HepG2 (cell line): ENCODE data around the gene SLC29A2. TPM values are rescaled to one million over a fixed set of nuclear protein-coding genes. Genes with fewer than 3 reads are reported as not detected.
A peak's percentile ranks its signal among the peaks of the same experiment; 100 is the strongest.

Source experiments
- AHR ChIP-seq: IDR thresholded peaks from 2 replicates; pipeline ENCODE4 v1.6.1; 2018; ENCODE audit warnings: missing genetic modification reagents, missing compliant biosample characterization
- ATF7 ChIP-seq, 2 experiments: fragments of 450-650 bp in 1 of 2; sonication (generic) in 1 of 2; formaldehyde crosslinking in 1 of 2; IDR thresholded peaks; 2 replicates each; pipeline versions ENCODE4 v1.4.0 to v1.6.1; 2016 to 2020; ENCODE audit warnings: antibody characterized with exemption in 1 of 2, mild to moderate bottlenecking in 1 of 2, missing genetic modification reagents in 1 of 2
- BRD4 ChIP-seq: sonication (generic); formaldehyde crosslinking; IDR thresholded peaks from 2 replicates; pipeline ENCODE4 v1.4.0; 2020; ENCODE audit warnings: missing genetic modification reagents
- GATAD1 ChIP-seq: IDR thresholded peaks from 2 replicates; pipeline ENCODE4 v1.6.1; 2016; ENCODE audit warnings: missing genetic modification reagents, missing compliant biosample characterization
- MAFF ChIP-seq: IDR thresholded peaks from 2 replicates; pipeline ENCODE4 v1.6.1; 2011; ENCODE audit warnings: low read depth, low read length, improper control_type of control experiment
- MBD4 ChIP-seq: IDR thresholded peaks from 2 replicates; pipeline ENCODE4 v1.6.1; 2012; ENCODE audit warnings: low read length, inconsistent platforms, borderline replicate concordance
- MED13 ChIP-seq: sonication (generic); formaldehyde crosslinking; IDR thresholded peaks from 2 replicates; pipeline ENCODE4 v1.5.0; 2020; ENCODE audit warnings: missing genetic modification reagents
- MED8 ChIP-seq: sonication (generic); formaldehyde crosslinking; IDR thresholded peaks from 2 replicates; pipeline ENCODE4 v1.8.1; 2023; ENCODE audit warnings: mild to moderate bottlenecking, missing genetic modification reagents; ENCODE audit not compliant: insufficient replicate concordance
- MTF2 ChIP-seq: sonication (generic); formaldehyde crosslinking; IDR thresholded peaks from 2 replicates; pipeline ENCODE4 v1.5.0; 2020; ENCODE audit warnings: missing genetic modification reagents, borderline replicate concordance
- MYC ChIP-seq: sonication (generic); formaldehyde crosslinking; IDR thresholded peaks from 2 replicates; pipeline ENCODE4 v1.9.0; 2021; ENCODE audit warnings: missing genetic modification reagents, borderline replicate concordance
- NCOA2 ChIP-seq: sonication (generic); formaldehyde crosslinking; IDR thresholded peaks from 2 replicates; pipeline ENCODE4 v1.8.0; 2022; ENCODE audit warnings: inconsistent platforms
- POLR2G ChIP-seq: fragments of 200-400 bp; formaldehyde crosslinking; IDR thresholded peaks from 2 replicates; pipeline ENCODE4 v1.6.1; 2018; ENCODE audit warnings: mild to moderate bottlenecking, low read depth, low read length, moderate library complexity
- SKI ChIP-seq: fragments of 450-650 bp; IDR thresholded peaks from one replicate; pipeline ENCODE4 v1.6.1; 2018; ENCODE audit warnings: mild to moderate bottlenecking; ENCODE audit not compliant: partially characterized antibody
- TBX3 ChIP-seq: fragments of 450-650 bp; IDR thresholded peaks from 2 replicates; pipeline ENCODE4 v1.6.1; 2017; ENCODE audit warnings: antibody characterized with exemption, mild to moderate bottlenecking, inconsistent platforms, borderline replicate concordance
- THYN1 ChIP-seq: sonication (generic); formaldehyde crosslinking; IDR thresholded peaks from 2 replicates; pipeline ENCODE4 v1.8.1; 2023; ENCODE audit warnings: low read depth, mild to moderate bottlenecking, moderate library complexity, missing genetic modification reagents, borderline replicate concordance
- ZNF670 ChIP-seq: sonication (generic); formaldehyde crosslinking; IDR thresholded peaks from 2 replicates; pipeline ENCODE4 v1.8.0; 2022; ENCODE audit warnings: mild to moderate bottlenecking, missing genetic modification reagents, borderline replicate concordance
- ZNF790 ChIP-seq: sonication (generic); formaldehyde crosslinking; IDR thresholded peaks from 2 replicates; pipeline ENCODE4 v1.8.0; 2022; ENCODE audit warnings: missing genetic modification reagents, mild to moderate bottlenecking, borderline replicate concordance
- ZZZ3 ChIP-seq: sonication (generic); formaldehyde crosslinking; IDR thresholded peaks from 2 replicates; pipeline ENCODE4 v1.4.0; 2020; ENCODE audit warnings: missing genetic modification reagents, mild to moderate bottlenecking, borderline replicate concordance
- polyA plus RNA-seq, 8 experiments: library from polyadenylated mRNA; depleted of rRNA in 3 of 8; stranded (reverse) in 7 of 8; unstranded in 1 of 8; fragments of >200 nt; fragmentation: Illumina TruSeq in 4 of 8; extraction: Trizol in 4 of 8; gene quantifications; 2 replicates each; pipeline versions ENCODE4 v1.2.1 to v1.2.3, GENCODE V29; 2011 to 2016; ENCODE audit warnings: low read depth in 4 of 8, missing spikeins in 1 of 8, mixed read lengths in 1 of 8; ENCODE audit not compliant: insufficient read depth in 1 of 8
- total RNA-seq, 5 experiments: library from RNA; depleted of rRNA; stranded (reverse); fragments of >200 nt; fragmentation: Illumina TruSeq; extraction: Trizol; gene quantifications; 2 replicates each; pipeline ENCODE4 v1.2.3, GENCODE V29; 2016; ENCODE audit warnings: low read depth in 1 of 5
- TF ChIP-seq, protein P1 (sequence below): sonication (generic); formaldehyde crosslinking; IDR thresholded peaks from 2 replicates; pipeline ENCODE4 v1.5.0; 2020; ENCODE audit warnings: mild to moderate bottlenecking, missing genetic modification reagents
- TF ChIP-seq, protein P2 (sequence below): IDR thresholded peaks from 2 replicates; pipeline ENCODE4 v1.6.1; 2016; ENCODE audit warnings: control low read depth
- TF ChIP-seq, protein P3 (sequence below): sonication (generic); formaldehyde crosslinking; IDR thresholded peaks from 2 replicates; pipeline ENCODE4 v1.4.0; 2020; ENCODE audit warnings: low read depth, missing genetic modification reagents
- TF ChIP-seq, protein P4 (sequence below): IDR thresholded peaks from 2 replicates; pipeline ENCODE4 v1.6.1; 2012; ENCODE audit warnings: inconsistent platforms

SLC29A2 gene
- total and polyA plus RNA-seq, 2 of the 13 experiments (the other 11 are each of a cell fraction or from before 2014, with no cell fraction given): 0.63 to 0.66 TPM

DNA sequence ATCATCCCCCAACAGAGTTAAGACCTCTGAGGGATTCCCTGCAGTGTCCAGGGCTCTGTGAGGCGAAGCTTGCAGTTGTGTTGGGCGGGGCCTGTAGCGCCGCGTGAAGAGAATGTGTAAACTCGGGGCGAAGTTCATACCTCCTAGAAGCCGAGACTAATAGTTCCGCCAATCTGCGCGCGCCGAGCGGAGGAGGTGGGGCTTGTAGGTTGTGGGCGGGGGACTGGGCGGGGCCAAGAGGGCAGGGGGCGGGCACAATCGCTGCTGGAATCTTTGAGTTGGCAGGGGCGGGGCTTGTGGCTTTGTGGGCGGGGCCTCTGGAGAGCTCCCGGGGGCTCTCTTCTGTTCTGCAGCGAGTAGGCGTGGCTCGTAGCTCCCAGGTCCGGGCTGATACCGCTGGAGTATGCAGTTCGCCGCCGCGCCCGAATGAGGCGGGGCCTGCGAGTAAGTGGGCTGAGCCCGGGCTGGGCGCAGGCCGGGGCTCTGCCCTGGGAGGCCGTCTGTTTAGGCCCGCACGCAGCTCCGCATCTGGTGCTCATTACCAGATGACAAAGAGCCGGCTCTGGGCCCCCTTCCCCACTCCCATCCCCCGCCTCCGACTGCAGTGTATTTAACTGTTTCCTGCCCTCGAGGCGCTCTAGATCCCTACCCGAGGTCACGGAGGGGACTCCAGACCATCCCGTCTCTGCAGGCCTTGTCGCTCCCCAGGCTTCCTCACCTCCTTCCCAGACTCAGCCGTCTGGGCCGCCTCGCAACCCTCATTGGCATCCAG is 58.8 kb downstream of the SLC29A2 start (continued):
- TF ChIP-seq, protein P1, sequence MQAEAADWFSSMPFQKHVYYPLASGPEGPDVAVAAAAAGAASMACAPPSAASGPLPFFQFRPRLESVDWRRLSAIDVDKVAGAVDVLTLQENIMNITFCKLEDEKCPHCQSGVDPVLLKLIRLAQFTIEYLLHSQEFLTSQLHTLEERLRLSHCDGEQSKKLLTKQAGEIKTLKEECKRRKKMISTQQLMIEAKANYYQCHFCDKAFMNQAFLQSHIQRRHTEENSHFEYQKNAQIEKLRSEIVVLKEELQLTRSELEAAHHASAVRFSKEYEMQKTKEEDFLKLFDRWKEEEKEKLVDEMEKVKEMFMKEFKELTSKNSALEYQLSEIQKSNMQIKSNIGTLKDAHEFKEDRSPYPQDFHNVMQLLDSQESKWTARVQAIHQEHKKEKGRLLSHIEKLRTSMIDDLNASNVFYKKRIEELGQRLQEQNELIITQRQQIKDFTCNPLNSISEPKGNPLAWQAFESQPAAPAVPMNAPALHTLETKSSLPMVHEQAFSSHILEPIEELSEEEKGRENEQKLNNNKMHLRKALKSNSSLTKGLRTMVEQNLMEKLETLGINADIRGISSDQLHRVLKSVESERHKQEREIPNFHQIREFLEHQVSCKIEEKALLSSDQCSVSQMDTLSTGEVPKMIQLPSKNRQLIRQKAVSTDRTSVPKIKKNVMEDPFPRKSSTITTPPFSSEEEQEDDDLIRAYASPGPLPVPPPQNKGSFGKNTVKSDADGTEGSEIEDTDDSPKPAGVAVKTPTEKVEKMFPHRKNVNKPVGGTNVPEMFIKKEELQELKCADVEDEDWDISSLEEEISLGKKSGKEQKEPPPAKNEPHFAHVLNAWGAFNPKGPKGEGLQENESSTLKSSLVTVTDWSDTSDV (CRISPR knock-in tag): no peak
- TF ChIP-seq, protein P2, sequence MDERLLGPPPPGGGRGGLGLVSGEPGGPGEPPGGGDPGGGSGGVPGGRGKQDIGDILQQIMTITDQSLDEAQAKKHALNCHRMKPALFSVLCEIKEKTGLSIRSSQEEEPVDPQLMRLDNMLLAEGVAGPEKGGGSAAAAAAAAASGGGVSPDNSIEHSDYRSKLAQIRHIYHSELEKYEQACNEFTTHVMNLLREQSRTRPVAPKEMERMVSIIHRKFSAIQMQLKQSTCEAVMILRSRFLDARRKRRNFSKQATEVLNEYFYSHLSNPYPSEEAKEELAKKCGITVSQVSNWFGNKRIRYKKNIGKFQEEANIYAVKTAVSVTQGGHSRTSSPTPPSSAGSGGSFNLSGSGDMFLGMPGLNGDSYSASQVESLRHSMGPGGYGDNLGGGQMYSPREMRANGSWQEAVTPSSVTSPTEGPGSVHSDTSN (CRISPR knock-in tag): no peak
- TF ChIP-seq, protein P3, sequence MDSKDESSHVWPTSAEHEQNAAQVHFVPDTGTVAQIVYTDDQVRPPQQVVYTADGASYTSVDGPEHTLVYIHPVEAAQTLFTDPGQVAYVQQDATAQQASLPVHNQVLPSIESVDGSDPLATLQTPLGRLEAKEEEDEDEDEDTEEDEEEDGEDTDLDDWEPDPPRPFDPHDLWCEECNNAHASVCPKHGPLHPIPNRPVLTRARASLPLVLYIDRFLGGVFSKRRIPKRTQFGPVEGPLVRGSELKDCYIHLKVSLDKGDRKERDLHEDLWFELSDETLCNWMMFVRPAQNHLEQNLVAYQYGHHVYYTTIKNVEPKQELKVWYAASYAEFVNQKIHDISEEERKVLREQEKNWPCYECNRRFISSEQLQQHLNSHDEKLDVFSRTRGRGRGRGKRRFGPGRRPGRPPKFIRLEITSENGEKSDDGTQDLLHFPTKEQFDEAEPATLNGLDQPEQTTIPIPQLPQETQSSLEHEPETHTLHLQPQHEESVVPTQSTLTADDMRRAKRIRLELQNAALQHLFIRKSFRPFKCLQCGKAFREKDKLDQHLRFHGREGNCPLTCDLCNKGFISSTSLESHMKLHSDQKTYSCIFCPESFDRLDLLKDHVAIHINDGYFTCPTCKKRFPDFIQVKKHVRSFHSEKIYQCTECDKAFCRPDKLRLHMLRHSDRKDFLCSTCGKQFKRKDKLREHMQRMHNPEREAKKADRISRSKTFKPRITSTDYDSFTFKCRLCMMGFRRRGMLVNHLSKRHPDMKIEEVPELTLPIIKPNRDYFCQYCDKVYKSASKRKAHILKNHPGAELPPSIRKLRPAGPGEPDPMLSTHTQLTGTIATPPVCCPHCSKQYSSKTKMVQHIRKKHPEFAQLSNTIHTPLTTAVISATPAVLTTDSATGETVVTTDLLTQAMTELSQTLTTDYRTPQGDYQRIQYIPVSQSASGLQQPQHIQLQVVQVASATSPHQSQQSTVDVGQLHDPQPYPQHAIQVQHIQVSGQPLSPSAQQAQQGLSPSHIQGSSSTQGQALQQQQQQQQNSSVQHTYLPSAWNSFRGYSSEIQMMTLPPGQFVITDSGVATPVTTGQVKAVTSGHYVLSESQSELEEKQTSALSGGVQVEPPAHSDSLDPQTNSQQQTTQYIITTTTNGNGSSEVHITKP (CRISPR knock-in tag): 0 out of 2 replicates have a peak, but pooled peaks have one; percentile 14
- TF ChIP-seq, protein P4, sequence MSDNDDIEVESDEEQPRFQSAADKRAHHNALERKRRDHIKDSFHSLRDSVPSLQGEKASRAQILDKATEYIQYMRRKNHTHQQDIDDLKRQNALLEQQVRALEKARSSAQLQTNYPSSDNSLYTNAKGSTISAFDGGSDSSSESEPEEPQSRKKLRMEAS: peak; percentile 71
- no peak for TF ChIP-seq THYN1 (CRISPR knock-in tag)
- TF ChIP-seq ATF7 (IDR thresholded peaks at IDR 0.05): no peak
- no peak for TF ChIP-seq ATF7 (CRISPR knock-in tag; IDR thresholded peaks at IDR 0.05)
- 0 out of 2 replicates have a peak, but pooled peaks have one; percentile 54 for TF ChIP-seq ZNF670
- no peak for TF ChIP-seq AHR (CRISPR knock-in tag)
- 0 out of 2 replicates have a peak, but pooled peaks have one; percentile 16 for TF ChIP-seq NCOA2 (CRISPR knock-in tag)
- TF ChIP-seq MED13 (CRISPR knock-in tag): no peak; the same call in 1 of the 2 replicates
- TF ChIP-seq POLR2G: peak; percentile 60; the same call in 1 of the 2 replicates
- TF ChIP-seq MED8 (CRISPR knock-in tag): peak; percentile 67
- TF ChIP-seq MYC (CRISPR knock-in tag): peak; percentile 59; the same call in 1 of the 2 replicates
- no peak for TF ChIP-seq TBX3
- no peak for TF ChIP-seq ZZZ3 (CRISPR knock-in tag)
- no peak for TF ChIP-seq ZNF790 (CRISPR knock-in tag)
- TF ChIP-seq SKI: no peak
- no peak for TF ChIP-seq MTF2 (CRISPR knock-in tag)
- no peak for TF ChIP-seq MBD4
- TF ChIP-seq GATAD1 (CRISPR knock-in tag): no peak
- TF ChIP-seq BRD4 (CRISPR knock-in tag): peak; percentile 25; the same call in 1 of the 2 replicates
- no peak for TF ChIP-seq MAFF
